ENCODE data around the gene CCDC30. TPM values are rescaled to one million over a fixed set of nuclear protein-coding genes. Genes with fewer than 3 reads are reported as not detected.
"Not testable (repeated sequence)": the region's sequence is repeated elsewhere in the genome, so short reads cannot be mapped to it uniquely, and the experiment has no call there.

Gene CCDC30
- total RNA-seq, 3 donors from 2014 or later, result 0.22 to 0.89 (median 0.55) TPM

- DNase-seq, result no peak
- H3K9me3 Mint-ChIP-seq, result no peaks in the 10 kb centered on the region
- H3K4me1 Mint-ChIP-seq (ENCODE audit: low read depth), result no peaks in the 10 kb centered on the region
- ATAC-seq, result no peak
- H3K4me3 Mint-ChIP-seq, result no peak overlapping the region
- peaks cover 51% of the 10 kb centered on the region for H3K36me3 Mint-ChIP-seq (ENCODE audit: insufficient read depth)
- H3K27me3 Mint-ChIP-seq (ENCODE audit: low read depth), result no peaks in the 10 kb centered on the region
These were observed 207.3 kb downstream of the CCDC30 start for GRCh38 chr1:42670425-42670824.

GRCh38 chr1:42674214-42674613, 211.1 kb downstream of the CCDC30 start:
- no peak overlapping the region for H3K4me3 Mint-ChIP-seq
- H3K36me3 Mint-ChIP-seq (ENCODE audit: insufficient read depth), result peaks cover 27% of the 10 kb centered on the region
- DNase-seq (no peak), ATAC-seq (no peak)
- no peaks in the 10 kb centered on the region for H3K4me1 Mint-ChIP-seq (ENCODE audit: low read depth)
- no peaks in the 10 kb centered on the region for H3K27me3 Mint-ChIP-seq (ENCODE audit: low read depth)
- H3K9me3 Mint-ChIP-seq, result no peaks in the 10 kb centered on the region

- ATAC-seq, result no peak
- Mint-ChIP-seq H3K36me3 (ENCODE audit: insufficient read depth) (peaks cover 26% of the 10 kb centered on the region), H3K4me1 (ENCODE audit: low read depth) (peaks cover under 1% of the 10 kb centered on the region), H3K9me3 (no peaks in the 10 kb centered on the region), H3K27me3 (ENCODE audit: low read depth) (no peaks in the 10 kb centered on the region), H3K4me3 (no peak overlapping the region)
- no peak for DNase-seq
These were observed 211.6 kb downstream of the CCDC30 start for GRCh38 chr1:42674682-42675081.

- Mint-ChIP-seq H3K4me1 (ENCODE audit: low read depth) (peaks cover 8% of the 10 kb centered on the region), H3K9me3 (no peaks in the 10 kb centered on the region), H3K4me3 (no peak overlapping the region), H3K36me3 (ENCODE audit: insufficient read depth) (peaks cover 22% of the 10 kb centered on the region), H3K27me3 (ENCODE audit: low read depth) (no peaks in the 10 kb centered on the region)
- ATAC-seq (no peak), DNase-seq (no peak)
These were observed 212.4 kb downstream of the CCDC30 start for GRCh38 chr1:42675467-42675866.

- DNase-seq (no peak), ATAC-seq (no peak)
- no peaks in the 10 kb centered on the region for H3K9me3 Mint-ChIP-seq
- peaks cover 19% of the 10 kb centered on the region for H3K36me3 Mint-ChIP-seq (ENCODE audit: insufficient read depth)
- H3K4me3 Mint-ChIP-seq, result no peak overlapping the region
- no peaks in the 10 kb centered on the region for H3K27me3 Mint-ChIP-seq (ENCODE audit: low read depth)
- peaks cover 17% of the 10 kb centered on the region for H3K4me1 Mint-ChIP-seq (ENCODE audit: low read depth)
These were observed 213.5 kb downstream of the CCDC30 start for GRCh38 chr1:42676534-42677087.

GRCh38 chr1:42679364-42679983, 216.4 kb downstream of the CCDC30 start:
- Mint-ChIP-seq H3K9me3 (no peaks in the 10 kb centered on the region), H3K36me3 (ENCODE audit: insufficient read depth) (peaks cover 24% of the 10 kb centered on the region), H3K4me1 (ENCODE audit: low read depth) (peaks cover 22% of the 10 kb centered on the region), H3K27me3 (ENCODE audit: low read depth) (no peaks in the 10 kb centered on the region), H3K4me3 (no peak overlapping the region)
- no peak for DNase-seq
- no peak for ATAC-seq

- peak overlapping the region; percentile 96 for H3K4me3 Mint-ChIP-seq
- ATAC-seq, result no peak
- no peak for DNase-seq
- peaks cover 25% of the 10 kb centered on the region for H3K36me3 Mint-ChIP-seq (ENCODE audit: insufficient read depth)
- H3K27me3 Mint-ChIP-seq (ENCODE audit: low read depth), result no peaks in the 10 kb centered on the region
- H3K4me1 Mint-ChIP-seq (ENCODE audit: low read depth), result peaks cover 28% of the 10 kb centered on the region
- no peaks in the 10 kb centered on the region for H3K9me3 Mint-ChIP-seq
These were observed 217.0 kb downstream of the CCDC30 start for GRCh38 chr1:42680055-42680454.

GRCh38 chr1:42680921-42681683, 218.0 kb downstream of the CCDC30 start:
- DNase-seq (no peak), ATAC-seq (no peak)
- Mint-ChIP-seq H3K4me1 (ENCODE audit: low read depth) (peaks cover 36% of the 10 kb centered on the region), H3K27me3 (ENCODE audit: low read depth) (no peaks in the 10 kb centered on the region), H3K4me3 (peak overlapping the region; percentile 96), H3K36me3 (ENCODE audit: insufficient read depth) (peaks cover 26% of the 10 kb centered on the region), H3K9me3 (no peaks in the 10 kb centered on the region)

GRCh38 chr1:42681741-42682483, 218.8 kb downstream of the CCDC30 start, which contains the start of gene YBX1:
Gene YBX1 (plus strand): TSS chr1:42682418. CDS start chr1:42682566, 148 bp downstream.
- H3K4me3 Mint-ChIP-seq, result peak within 1 kb of the TSS; percentile 96
- no peaks in the 10 kb centered on the region for H3K9me3 Mint-ChIP-seq
- DNase-seq (peak; percentile 94), ATAC-seq (peak; percentile 92 to 93)
- H3K27me3 Mint-ChIP-seq (ENCODE audit: low read depth), result no peaks in the 10 kb centered on the region
- H3K36me3 Mint-ChIP-seq (ENCODE audit: insufficient read depth), result peaks cover 28% of the 10 kb centered on the region
- H3K4me1 Mint-ChIP-seq (ENCODE audit: low read depth), result peaks cover 44% of the 10 kb centered on the region

- peak overlapping the region; percentile 96 for H3K4me3 Mint-ChIP-seq
- H3K27me3 Mint-ChIP-seq (ENCODE audit: low read depth); DNase-seq; H3K9me3 Mint-ChIP-seq: not testable (repeated sequence)
- ATAC-seq, result peak; percentile 22 to 23
- peaks cover 29% of the 10 kb centered on the region for H3K36me3 Mint-ChIP-seq (ENCODE audit: insufficient read depth)
- peaks cover 49% of the 10 kb centered on the region for H3K4me1 Mint-ChIP-seq (ENCODE audit: low read depth)
These were observed 219.3 kb downstream of the CCDC30 start for GRCh38 chr1:42682484-42682738.

GRCh38 chr1:42682739-42683531, 219.8 kb downstream of the CCDC30 start:
- no peaks in the 10 kb centered on the region for H3K27me3 Mint-ChIP-seq (ENCODE audit: low read depth)
- no peaks in the 10 kb centered on the region for H3K9me3 Mint-ChIP-seq
- H3K4me1 Mint-ChIP-seq (ENCODE audit: low read depth), result peaks cover 54% of the 10 kb centered on the region
- peak; percentile 34 to 36 for ATAC-seq
- H3K4me3 Mint-ChIP-seq, result peak overlapping the region; percentile 93
- DNase-seq, result peak; percentile 59
- H3K36me3 Mint-ChIP-seq (ENCODE audit: insufficient read depth), result peaks cover 34% of the 10 kb centered on the region

- Mint-ChIP-seq H3K27me3 (ENCODE audit: low read depth) (no peaks in the 10 kb centered on the region), H3K9me3 (no peaks in the 10 kb centered on the region), H3K4me3 (peak overlapping the region; percentile 93), H3K4me1 (ENCODE audit: low read depth) (peaks cover 65% of the 10 kb centered on the region), H3K36me3 (ENCODE audit: insufficient read depth) (peaks cover 41% of the 10 kb centered on the region)
- no peak for ATAC-seq
- DNase-seq, result no peak
These were observed 221.1 kb downstream of the CCDC30 start for GRCh38 chr1:42684139-42684538.

GRCh38 chr1:42686418-42686817, 223.3 kb downstream of the CCDC30 start:
- no peak for DNase-seq
- peaks cover 45% of the 10 kb centered on the region for H3K36me3 Mint-ChIP-seq (ENCODE audit: insufficient read depth)
- H3K9me3 Mint-ChIP-seq, result no peaks in the 10 kb centered on the region

GRCh38 chr1:42689912-42690311, 226.8 kb downstream of the CCDC30 start:
- Mint-ChIP-seq H3K36me3 (ENCODE audit: insufficient read depth) (peaks cover 45% of the 10 kb centered on the region), H3K27me3 (ENCODE audit: low read depth) (no peaks in the 10 kb centered on the region), H3K4me3 (peak overlapping the region; percentile 50), H3K4me1 (ENCODE audit: low read depth) (peaks cover 92% of the 10 kb centered on the region), H3K9me3 (no peaks in the 10 kb centered on the region)
- no peak for ATAC-seq
- DNase-seq, result no peak

More at GRCh38 chr1:42686418-42686817, 223.3 kb downstream of the CCDC30 start:
- H3K27me3 Mint-ChIP-seq (ENCODE audit: low read depth), result no peaks in the 10 kb centered on the region
- no peak for ATAC-seq
- peaks cover 71% of the 10 kb centered on the region for H3K4me1 Mint-ChIP-seq (ENCODE audit: low read depth)
- H3K4me3 Mint-ChIP-seq, result peak overlapping the region; percentile 93
